B cell (primary cell): ENCODE data around the gene PARN. TPM values are rescaled to one million over a fixed set of nuclear protein-coding genes. Genes with fewer than 3 reads are reported as not detected.

Experiments
- ATAC-seq: fragments of 200-7000 bp; cut with Tn5 transposase; one replicate; pipeline ENCODE4 v1.10.0; 2021; ENCODE audit warnings: low read depth, mild to moderate bottlenecking, moderate number of reproducible peaks, moderate library complexity
- CTCF ChIA-PET: fragments of 350-600 bp; sonication (Branson Sonifier 250); formaldehyde crosslinking; loops from one replicate; lab custom pipeline; 2021; ENCODE audit warnings: antibody characterized with exemption, inconsistent platforms; lab: Charles Lee
- POLR2A ChIA-PET: fragments of 350-600 bp; sonication (Branson Sonifier 250); formaldehyde crosslinking; loops from one replicate; lab custom pipeline; 2021; ENCODE audit warnings: antibody characterized with exemption; lab: Charles Lee
- DNase-seq: peaks from one replicate; pipeline ENCODE4 v3.0.0; 2013
- H2AFZ ChIP-seq: 2 replicates; pipeline ENCODE4 v1.6.1; 2012; ENCODE audit warnings: mild to moderate bottlenecking, low read depth, low read length; ENCODE audit not compliant: insufficient read depth, poor library complexity, severe bottlenecking
- H3K27ac ChIP-seq, 2 donors: 1 replicate in 1 of 2; 2 replicates in 1 of 2; pipeline ENCODE4 v1.5.1; 2012 to 2013; ENCODE audit warnings: low read length in 2 of 2, mild to moderate bottlenecking in 2 of 2, moderate library complexity in 1 of 2
- H3K27me3 ChIP-seq, 4 experiments: fragments of 200-600 bp in 1 of 4; sonication (generic) in 1 of 4; replicated peaks in 1 of 4; 1 replicate in 2 of 4; 2 replicates in 2 of 4; pipeline versions ENCODE4 v1.6.1 to v1.7.0; 2013 to 2016; ENCODE audit warnings: low read length in 3 of 4, mild to moderate bottlenecking in 2 of 4, mixed read lengths in 1 of 4, moderate library complexity in 1 of 4; ENCODE audit not compliant: insufficient read depth in 4 of 4, control insufficient read depth in 3 of 4; ENCODE audit errors: control extremely low read depth in 1 of 4
- H3K36me3 ChIP-seq, 2 experiments: replicated peaks in 1 of 2; 1 replicate in 1 of 2; 2 replicates in 1 of 2; pipeline versions ENCODE4 v1.6.1 to v1.7.1; 2013; ENCODE audit warnings: low read length in 1 of 2; ENCODE audit not compliant: insufficient read depth in 2 of 2, control insufficient read depth in 1 of 2; ENCODE audit errors: control extremely low read depth in 1 of 2, extremely low read depth in 1 of 2
- H3K4me1 ChIP-seq, 2 donors: fragments of 200-600 bp in 1 of 2; sonication (generic) in 1 of 2; 1 replicate in 1 of 2; 2 replicates in 1 of 2; pipeline versions ENCODE4 v1.5.1 to v1.6.1; 2013 to 2017; ENCODE audit warnings: low read length in 2 of 2; ENCODE audit not compliant: control insufficient read depth in 2 of 2, insufficient read depth in 2 of 2
- H3K4me2 ChIP-seq: replicated peaks from 2 replicates; pipeline ENCODE3; 2012; ENCODE audit warnings: mild to moderate bottlenecking, low read depth, low read length; ENCODE audit not compliant: poor library complexity, severe bottlenecking
- H3K4me3 ChIP-seq, 5 experiments: fragments of 200-600 bp in 1 of 5; sonication (generic) in 1 of 5; 1 replicate in 3 of 5; 2 replicates in 2 of 5; pipeline versions ENCODE4 v1.5.1 to v1.7.0; 2011 to 2016; ENCODE audit warnings: low read length in 4 of 5, mild to moderate bottlenecking in 4 of 5, low read depth in 2 of 5, control low read depth in 1 of 5, moderate library complexity in 1 of 5; ENCODE audit not compliant: insufficient read depth in 1 of 5; ENCODE audit errors: control extremely low read depth in 1 of 5, extremely low read depth in 1 of 5
- H3K79me2 ChIP-seq: fragments of 200-600 bp; sonication (generic); one replicate; pipeline ENCODE4 v1.6.0; 2016; ENCODE audit warnings: low read length; ENCODE audit not compliant: control insufficient read depth, insufficient read depth
- H3K9ac ChIP-seq: fragments of 200-600 bp; sonication (generic); 2 replicates; pipeline ENCODE4 v1.6.1; 2017; ENCODE audit warnings: mild to moderate bottlenecking, low read length, moderate library complexity
- H3K9me3 ChIP-seq, 3 donors: one replicate each; pipeline versions ENCODE4 v1.6.1 to v1.7.1; 2013; ENCODE audit warnings: low read length in 2 of 3; ENCODE audit not compliant: control insufficient read depth in 2 of 3, insufficient read depth in 1 of 3; ENCODE audit errors: control extremely low read depth in 1 of 3
- H4K20me1 ChIP-seq: 2 replicates; pipeline ENCODE4 v1.6.0; 2012; ENCODE audit warnings: mild to moderate bottlenecking, low read length; ENCODE audit not compliant: insufficient read depth, control insufficient read depth, poor library complexity, severe bottlenecking
- H3K27ac Mint-ChIP-seq: one replicate; pipeline ENCODE4 v1.8.0; 2021; ENCODE audit warnings: mixed read lengths
- H3K27me3 Mint-ChIP-seq: one replicate; pipeline ENCODE4 v1.8.0; 2021; ENCODE audit warnings: mixed read lengths
- H3K4me1 Mint-ChIP-seq: one replicate; pipeline ENCODE4 v1.8.0; 2021; ENCODE audit warnings: mixed read lengths
- H3K4me3 Mint-ChIP-seq: one replicate; pipeline ENCODE4 v1.8.0; 2021; ENCODE audit warnings: mixed read lengths
- H3K9me3 Mint-ChIP-seq: one replicate; pipeline ENCODE4 v1.8.0; 2022; ENCODE audit warnings: mixed read lengths; ENCODE audit not compliant: insufficient read depth
- CTCF ChIP-seq: fragments of 200-600 bp; IDR thresholded peaks from one replicate; pipeline ENCODE4 v1.8.0; 2022; ENCODE audit warnings: antibody characterized with exemption, mild to moderate bottlenecking
- EZH2 ChIP-seq: IDR thresholded peaks from 2 replicates; pipeline ENCODE4 v1.6.1; 2012; ENCODE audit warnings: borderline replicate concordance, low read depth, mild to moderate bottlenecking, moderate library complexity, low read length; ENCODE audit not compliant: insufficient read depth, poor library complexity, severe bottlenecking
- WGBS: methylation state at CpG from one replicate; pipeline ENCODE4 v1.1.5; 2013; ENCODE audit warnings: missing lambda C conversion rate; ENCODE audit not compliant: insufficient coverage; 5-methylcytosine and 5-hydroxymethylcytosine counted together
- intact Hi-C: fragments of 100-400 bp; cut with micrococcal nuclease; formaldehyde crosslinking; loops from one replicate; pipeline ENCODE4 v1.10.0; 2022
- polyA plus RNA-seq: library from polyadenylated mRNA; depleted of rRNA; stranded (reverse); fragments of >200 nt; gene quantifications from 2 replicates; pipeline ENCODE4 v1.2.3, GENCODE V29; 2012
- total RNA-seq, 2 donors: library from RNA; stranded (reverse); fragments of 120-200 nt in 1 of 2; gene quantifications; 1 replicate in 1 of 2; 2 replicates in 1 of 2; pipeline versions ENCODE4 v1.2.3 to v1.2.4, GENCODE V29; 2013 to 2022

The PARN gene
- total and polyA plus RNA-seq, 2 donors (not counting 1 experiment from before 2014, with no cell fraction given): 25.3 to 62.2 TPM

GRCh38 chr16:14438256-14438655 is 191.8 kb downstream of the PARN start:
- peaks cover 0 to 13% of the 10 kb centered on the region in 2 experiments for H3K36me3 ChIP-seq
- Mint-ChIP-seq H3K27me3 (no peaks in the 10 kb centered on the region), H3K27ac (no peak overlapping the region), H3K9me3 (no peaks in the 10 kb centered on the region), H3K4me3 (no peak overlapping the region), H3K4me1 (no peaks in the 10 kb centered on the region)
- intact Hi-C loops: no loop called here
- H3K27me3 ChIP-seq: no peaks in the 10 kb centered on the region
- 100% methylated on average over 1 of the region's 1 CpG for WGBS
- ChIA-PET CTCF (interaction anchor here (0.6 kb wide), 1 partner anchor 518 kb away, joined by 3 read pairs; the partner anchor contains the start of gene ERCC4), POLR2A (no interaction called here)
- H3K27ac ChIP-seq: no peak overlapping the region
- H2AFZ ChIP-seq: no peak overlapping the region
- no peak overlapping the region for H3K4me2 ChIP-seq
- TF ChIP-seq CTCF (no peak), EZH2 (no peak)
- DNase-seq (no peak), ATAC-seq (no peak)
- H3K9me3 ChIP-seq: no peaks in the 10 kb centered on the region
- no peaks in the 10 kb centered on the region for H3K79me2 ChIP-seq
- no peaks in the 10 kb centered on the region for H4K20me1 ChIP-seq
- no peak overlapping the region for H3K9ac ChIP-seq
- H3K4me1 ChIP-seq: no peaks in the 10 kb centered on the region
- H3K4me3 ChIP-seq: no peak overlapping the region

DNA sequence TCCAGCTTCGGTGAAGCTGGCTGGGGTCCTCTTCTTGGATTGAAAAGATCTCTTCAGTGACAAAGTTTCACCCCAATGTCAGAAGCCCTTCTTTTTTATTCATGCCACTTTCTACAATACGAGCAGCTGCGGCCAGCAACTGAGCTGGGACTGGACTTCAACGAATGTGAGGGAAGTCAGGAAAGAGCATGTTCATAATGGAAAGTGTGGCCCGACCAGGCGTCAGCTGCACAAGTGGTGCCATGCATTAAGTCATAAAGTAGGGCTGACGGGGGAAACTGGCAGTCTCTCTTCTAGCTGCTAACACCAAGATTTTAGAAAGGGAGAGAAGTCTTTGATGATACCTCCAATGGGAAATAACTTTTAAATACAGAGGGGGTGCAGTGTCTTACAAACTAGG is 192.6 kb downstream of the PARN start:
- H3K27ac Mint-ChIP-seq: no peak overlapping the region
- POLR2A ChIA-PET: no interaction called here

More for the DNA sequence above, 192.6 kb downstream of the PARN start:
- intact Hi-C loops: no loop called here
- H3K9ac ChIP-seq: no peak overlapping the region
- H3K9me3 ChIP-seq: peaks cover 0 to 2% (median 0%) of the 10 kb centered on the region in 3 donors
- H3K4me2 ChIP-seq: no peak overlapping the region
- H3K27me3 ChIP-seq: no peaks in the 10 kb centered on the region
- no peak for DNase-seq
- H4K20me1 ChIP-seq: no peaks in the 10 kb centered on the region
- H3K27me3 Mint-ChIP-seq: no peaks in the 10 kb centered on the region
- H3K9me3 Mint-ChIP-seq: peaks cover 1% of the 10 kb centered on the region
- H3K27ac ChIP-seq: no peak overlapping the region
- WGBS: 100% methylated on average over 1 of the region's 7 CpGs
- ATAC-seq: no peak
- H2AFZ ChIP-seq: no peak overlapping the region
- no peak overlapping the region for H3K4me3 ChIP-seq
- H3K4me1 ChIP-seq: no peaks in the 10 kb centered on the region
- peaks cover 0 to 16% of the 10 kb centered on the region in 2 experiments for H3K36me3 ChIP-seq
- no peaks in the 10 kb centered on the region for H3K79me2 ChIP-seq
- H3K4me1 Mint-ChIP-seq: no peaks in the 10 kb centered on the region
- H3K4me3 Mint-ChIP-seq: no peak overlapping the region
- CTCF ChIA-PET: no interaction called here
- no peak for TF ChIP-seq CTCF
- no peak for TF ChIP-seq EZH2
